ENCODE data around the gene ETDA. TPM values are rescaled to one million over a fixed set of nuclear protein-coding genes. Genes with fewer than 3 reads are reported as not detected.

Gene ETDA
- total and polyA plus RNA-seq, 2 of the 13 experiments (the other 11 are each of a cell fraction or from before 2014, with no cell fraction given) = not detected

DNA sequence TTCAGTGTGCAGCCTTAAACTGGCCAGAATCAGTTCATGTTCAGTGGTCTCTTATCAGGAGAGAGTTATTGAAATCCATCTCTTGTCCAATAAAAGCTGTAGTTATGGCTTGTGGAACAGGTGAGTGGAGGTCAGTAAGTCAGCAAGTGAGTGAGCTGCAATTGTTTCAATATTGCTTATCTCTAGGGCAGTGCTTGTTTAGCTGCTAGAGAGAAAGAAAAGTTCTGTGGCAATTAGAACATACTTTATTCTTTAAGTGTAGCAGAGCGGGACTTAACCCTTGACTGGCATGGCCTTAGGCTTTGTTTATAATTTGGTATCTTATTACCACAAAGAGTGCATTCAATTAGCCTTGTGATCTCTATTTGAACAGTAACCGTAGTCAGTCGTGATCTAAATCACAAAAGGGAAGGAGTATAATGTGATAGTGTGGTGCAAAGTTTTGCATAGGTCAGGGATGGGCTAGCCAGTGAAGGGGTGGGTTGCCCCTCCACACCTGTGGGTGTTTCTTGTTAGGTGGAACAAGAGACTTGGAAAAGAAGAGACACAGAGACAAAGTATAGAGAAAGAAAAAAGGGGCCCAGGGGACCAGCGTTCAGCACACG lies 50.5 kb downstream of the ETDA start (continued):
- TF ChIP-seq, protein P1, sequence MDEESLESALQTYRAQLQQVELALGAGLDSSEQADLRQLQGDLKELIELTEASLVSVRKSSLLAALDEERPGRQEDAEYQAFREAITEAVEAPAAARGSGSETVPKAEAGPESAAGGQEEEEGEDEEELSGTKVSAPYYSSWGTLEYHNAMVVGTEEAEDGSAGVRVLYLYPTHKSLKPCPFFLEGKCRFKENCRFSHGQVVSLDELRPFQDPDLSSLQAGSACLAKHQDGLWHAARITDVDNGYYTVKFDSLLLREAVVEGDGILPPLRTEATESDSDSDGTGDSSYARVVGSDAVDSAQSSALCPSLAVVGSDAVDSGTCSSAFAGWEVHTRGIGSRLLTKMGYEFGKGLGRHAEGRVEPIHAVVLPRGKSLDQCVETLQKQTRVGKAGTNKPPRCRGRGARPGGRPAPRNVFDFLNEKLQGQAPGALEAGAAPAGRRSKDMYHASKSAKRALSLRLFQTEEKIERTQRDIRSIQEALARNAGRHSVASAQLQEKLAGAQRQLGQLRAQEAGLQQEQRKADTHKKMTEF (CRISPR knock-in tag; IDR thresholded peaks at IDR 0.05) = no peak
- TF ChIP-seq PREB (CRISPR knock-in tag; IDR thresholded peaks at IDR 0.05) = no peak
- no peak for TF ChIP-seq SNAI1 (CRISPR knock-in tag; IDR thresholded peaks at IDR 0.05; ENCODE audit: borderline replicate concordance)
- TF ChIP-seq ZNF687 (CRISPR knock-in tag; IDR thresholded peaks at IDR 0.05) = no peak
- TF ChIP-seq, protein P2, sequence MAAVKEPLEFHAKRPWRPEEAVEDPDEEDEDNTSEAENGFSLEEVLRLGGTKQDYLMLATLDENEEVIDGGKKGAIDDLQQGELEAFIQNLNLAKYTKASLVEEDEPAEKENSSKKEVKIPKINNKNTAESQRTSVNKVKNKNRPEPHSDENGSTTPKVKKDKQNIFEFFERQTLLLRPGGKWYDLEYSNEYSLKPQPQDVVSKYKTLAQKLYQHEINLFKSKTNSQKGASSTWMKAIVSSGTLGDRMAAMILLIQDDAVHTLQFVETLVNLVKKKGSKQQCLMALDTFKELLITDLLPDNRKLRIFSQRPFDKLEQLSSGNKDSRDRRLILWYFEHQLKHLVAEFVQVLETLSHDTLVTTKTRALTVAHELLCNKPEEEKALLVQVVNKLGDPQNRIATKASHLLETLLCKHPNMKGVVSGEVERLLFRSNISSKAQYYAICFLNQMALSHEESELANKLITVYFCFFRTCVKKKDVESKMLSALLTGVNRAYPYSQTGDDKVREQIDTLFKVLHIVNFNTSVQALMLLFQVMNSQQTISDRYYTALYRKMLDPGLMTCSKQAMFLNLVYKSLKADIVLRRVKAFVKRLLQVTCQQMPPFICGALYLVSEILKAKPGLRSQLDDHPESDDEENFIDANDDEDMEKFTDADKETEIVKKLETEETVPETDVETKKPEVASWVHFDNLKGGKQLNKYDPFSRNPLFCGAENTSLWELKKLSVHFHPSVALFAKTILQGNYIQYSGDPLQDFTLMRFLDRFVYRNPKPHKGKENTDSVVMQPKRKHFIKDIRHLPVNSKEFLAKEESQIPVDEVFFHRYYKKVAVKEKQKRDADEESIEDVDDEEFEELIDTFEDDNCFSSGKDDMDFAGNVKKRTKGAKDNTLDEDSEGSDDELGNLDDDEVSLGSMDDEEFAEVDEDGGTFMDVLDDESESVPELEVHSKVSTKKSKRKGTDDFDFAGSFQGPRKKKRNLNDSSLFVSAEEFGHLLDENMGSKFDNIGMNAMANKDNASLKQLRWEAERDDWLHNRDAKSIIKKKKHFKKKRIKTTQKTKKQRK (IDR thresholded peaks at IDR 0.05; ENCODE audit: low read length) = no peak
- no peak for TF ChIP-seq RAD21 (CRISPR knock-in tag; IDR thresholded peaks at IDR 0.05)

Other genes starting within 250 kb of the ETDA start
- not detected in 2 replicates for gene RTL8B, start 229.5 kb upstream of the ETDA start, total RNA-seq (2016; rRNA removed; fragmentation: Illumina TruSeq; extraction: Trizol)
- gene RTL8B, start 229.5 kb upstream of the ETDA start, polyA plus RNA-seq (2011; rRNA removed) = 0.04 TPM in 1 of 2 replicates, not detected in the other
- gene RTL8C, start 219.7 kb upstream of the ETDA start, total RNA-seq (2016; rRNA removed; fragmentation: Illumina TruSeq; extraction: Trizol) = 7.6 and 8.1 TPM in 2 replicates
- 17.0 and 17.9 TPM in 2 replicates for gene RTL8C, start 219.7 kb upstream of the ETDA start, polyA plus RNA-seq (2011; rRNA removed)
- not detected in 2 replicates for gene RTL8A, start 199.9 kb upstream of the ETDA start, total RNA-seq (2016; rRNA removed; fragmentation: Illumina TruSeq; extraction: Trizol)
- not detected in 2 replicates for gene RTL8A, start 199.9 kb upstream of the ETDA start, polyA plus RNA-seq (2011; rRNA removed)
- gene SMIM10L2B, start 153.3 kb upstream of the ETDA start, total RNA-seq (2016; rRNA removed; fragmentation: Illumina TruSeq; extraction: Trizol) = 0.20 and 0.27 TPM in 2 replicates
- gene SMIM10L2B, start 153.3 kb upstream of the ETDA start, polyA plus RNA-seq (2011; rRNA removed) = 0.13 and 0.33 TPM in 2 replicates
- gene ETDB, start 131.5 kb upstream of the ETDA start, total RNA-seq (2016; rRNA removed; fragmentation: Illumina TruSeq; extraction: Trizol) = not detected in 2 replicates
- gene ETDB, start 131.5 kb upstream of the ETDA start, polyA plus RNA-seq (2011; rRNA removed) = not detected in 2 replicates
- gene CT55, start 80.7 kb upstream of the ETDA start, total RNA-seq (2016; rRNA removed; fragmentation: Illumina TruSeq; extraction: Trizol) = 0.15 TPM in 1 of 2 replicates, not detected in the other
- 0.08 TPM in 1 of 2 replicates, not detected in the other for gene CT55, start 80.7 kb upstream of the ETDA start, polyA plus RNA-seq (2011; rRNA removed)
- not detected in 2 replicates for gene ETDC, start 57.4 kb downstream of the ETDA start, total RNA-seq (2016; rRNA removed; fragmentation: Illumina TruSeq; extraction: Trizol)
- not detected in 2 replicates for gene ETDC, start 57.4 kb downstream of the ETDA start, polyA plus RNA-seq (2011; rRNA removed)
- 6.2 and 6.6 TPM in 2 replicates for gene ZNF75D, start 92.0 kb downstream of the ETDA start, total RNA-seq (2016; rRNA removed; fragmentation: Illumina TruSeq; extraction: Trizol)
- gene ZNF75D, start 92.0 kb downstream of the ETDA start, polyA plus RNA-seq (2011; rRNA removed) = 5.0 and 5.5 TPM in 2 replicates
- 3.0 and 3.4 TPM in 2 replicates for gene ZNF449, start 92.7 kb downstream of the ETDA start, total RNA-seq (2016; rRNA removed; fragmentation: Illumina TruSeq; extraction: Trizol)
- gene ZNF449, start 92.7 kb downstream of the ETDA start, polyA plus RNA-seq (2011; rRNA removed) = 3.5 and 3.9 TPM in 2 replicates
- gene SMIM10L2A, start 169.9 kb downstream of the ETDA start, total RNA-seq (2016; rRNA removed; fragmentation: Illumina TruSeq; extraction: Trizol) = not detected in 2 replicates
- not detected in 2 replicates for gene SMIM10L2A, start 169.9 kb downstream of the ETDA start, polyA plus RNA-seq (2011; rRNA removed)